Astrocyte (in vitro differentiated cells and primary cell): ENCODE data around the gene PDE6D.

Experiments
- EZH2 ChIP-seq: IDR thresholded peaks from 2 replicates; pipeline ENCODE4 v1.6.1; 2012; ENCODE audit warnings: mild to moderate bottlenecking, low read length, inconsistent platforms; ENCODE audit not compliant: insufficient read depth
- TF ChIP-seq, protein P1 (sequence below): IDR thresholded peaks from 2 replicates; pipeline ENCODE4 v1.5.1; 2011; ENCODE audit warnings: low read depth, mild to moderate bottlenecking, inconsistent platforms, low read length, moderate library complexity; ENCODE audit not compliant: insufficient read depth

DNA sequence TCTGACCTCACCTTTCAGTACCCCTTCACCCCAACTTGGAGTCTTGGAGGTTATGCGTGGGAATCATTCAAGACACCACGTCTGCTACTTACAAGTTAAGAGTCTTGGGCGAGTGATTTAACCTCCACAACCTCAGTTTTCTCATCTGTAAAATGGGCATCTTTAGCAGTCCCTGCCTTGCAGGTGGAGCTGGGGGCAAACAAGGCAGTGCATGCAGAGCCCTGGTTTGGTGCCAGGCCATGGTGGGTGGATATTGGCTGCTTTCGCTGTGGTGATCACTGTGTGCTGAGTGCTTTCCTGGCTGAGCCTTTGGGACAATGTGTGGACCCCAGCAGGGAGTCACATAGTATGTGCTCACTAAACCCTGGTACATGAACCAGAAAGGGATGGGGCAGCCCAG, 93.1 kb downstream of the PDE6D start:
- TF ChIP-seq EZH2: no peak
- TF ChIP-seq, protein P1, sequence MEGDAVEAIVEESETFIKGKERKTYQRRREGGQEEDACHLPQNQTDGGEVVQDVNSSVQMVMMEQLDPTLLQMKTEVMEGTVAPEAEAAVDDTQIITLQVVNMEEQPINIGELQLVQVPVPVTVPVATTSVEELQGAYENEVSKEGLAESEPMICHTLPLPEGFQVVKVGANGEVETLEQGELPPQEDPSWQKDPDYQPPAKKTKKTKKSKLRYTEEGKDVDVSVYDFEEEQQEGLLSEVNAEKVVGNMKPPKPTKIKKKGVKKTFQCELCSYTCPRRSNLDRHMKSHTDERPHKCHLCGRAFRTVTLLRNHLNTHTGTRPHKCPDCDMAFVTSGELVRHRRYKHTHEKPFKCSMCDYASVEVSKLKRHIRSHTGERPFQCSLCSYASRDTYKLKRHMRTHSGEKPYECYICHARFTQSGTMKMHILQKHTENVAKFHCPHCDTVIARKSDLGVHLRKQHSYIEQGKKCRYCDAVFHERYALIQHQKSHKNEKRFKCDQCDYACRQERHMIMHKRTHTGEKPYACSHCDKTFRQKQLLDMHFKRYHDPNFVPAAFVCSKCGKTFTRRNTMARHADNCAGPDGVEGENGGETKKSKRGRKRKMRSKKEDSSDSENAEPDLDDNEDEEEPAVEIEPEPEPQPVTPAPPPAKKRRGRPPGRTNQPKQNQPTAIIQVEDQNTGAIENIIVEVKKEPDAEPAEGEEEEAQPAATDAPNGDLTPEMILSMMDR: no peak
